GM19372 (cell line): ENCODE data around the gene FBXL17.
A peak's percentile ranks its signal among the peaks of the same experiment; 100 is the strongest.

Experiments
- ATAC-seq: cut with Tn5 transposase; IDR thresholded peaks from one replicate; pipeline ENCODE4 v1.9.1; 2021; ENCODE audit warnings: mild to moderate bottlenecking, low read depth, moderate library complexity; ENCODE audit not compliant: unreplicated experiment

The FBXL17 gene

GRCh38 chr5:108028412-108028811 is 353.5 kb downstream of the FBXL17 start:
- no peak for ATAC-seq

- ATAC-seq = no peak
These were observed 355.9 kb downstream of the FBXL17 start for GRCh38 chr5:108025957-108026356.

GRCh38 chr5:108024986-108025385 is 356.9 kb downstream of the FBXL17 start:
- ATAC-seq = no peak

- no peak for ATAC-seq
These were observed 365.8 kb downstream of the FBXL17 start for GRCh38 chr5:108016101-108016500.

- ATAC-seq = no peak
These were observed 375.1 kb downstream of the FBXL17 start for GRCh38 chr5:108006791-108007190.

GRCh38 chr5:108003178-108003577 is 378.7 kb downstream of the FBXL17 start:
- ATAC-seq = peak; percentile 85

GRCh38 chr5:108001222-108001621 is 380.7 kb downstream of the FBXL17 start:
- no peak for ATAC-seq

- ATAC-seq = no peak
These were observed 384.4 kb downstream of the FBXL17 start for GRCh38 chr5:107997338-107997980.

- ATAC-seq = no peak
These were observed 388.6 kb downstream of the FBXL17 start for GRCh38 chr5:107993341-107993740.

- no peak for ATAC-seq
These were observed 390.8 kb downstream of the FBXL17 start for GRCh38 chr5:107990881-107991810.

GRCh38 chr5:107985144-107985543 is 396.8 kb downstream of the FBXL17 start:
- no peak for ATAC-seq

- ATAC-seq = no peak
These were observed 399.0 kb downstream of the FBXL17 start for GRCh38 chr5:107982703-107983425.

- no peak for ATAC-seq
These were observed 400.8 kb downstream of the FBXL17 start for GRCh38 chr5:107980923-107981692.

- no peak for ATAC-seq
These were observed 402.0 kb downstream of the FBXL17 start for GRCh38 chr5:107979900-107980299.

- ATAC-seq = no peak
These were observed 402.6 kb downstream of the FBXL17 start for GRCh38 chr5:107979291-107979690.

- ATAC-seq = no peak
These were observed 404.3 kb downstream of the FBXL17 start for GRCh38 chr5:107977550-107978071.

- no peak for ATAC-seq
These were observed 406.3 kb downstream of the FBXL17 start for GRCh38 chr5:107975568-107975967.

GRCh38 chr5:107971846-107972245 is 410.1 kb downstream of the FBXL17 start:
- no peak for ATAC-seq

- no peak for ATAC-seq
These were observed 412.1 kb downstream of the FBXL17 start for GRCh38 chr5:107969847-107970246.

GRCh38 chr5:107968998-107969397 is 412.9 kb downstream of the FBXL17 start:
- ATAC-seq = no peak
